Measurements from ENCODE around the gene COX17.
"Not testable (repeated sequence)": the region's sequence is repeated elsewhere in the genome, so short reads cannot be mapped to it uniquely, and the experiment has no call there.

Gene COX17

GRCh38 chr3:119676771-119677640, at the start of gene COX17:
Gene COX17 (minus strand): TSS chr3:119677406. CDS start chr3:119677310, 96 bp downstream.
- DNase-seq (ENCODE audit: low spot score), result peak; percentile 92

- no peak for DNase-seq (ENCODE audit: low spot score)
These were observed 49.7 kb upstream of the COX17 start for GRCh38 chr3:119726909-119727308.

GRCh38 chr3:119723022-119723421, 45.8 kb upstream of the COX17 start:
- DNase-seq (ENCODE audit: low spot score), result no peak

- DNase-seq (ENCODE audit: low spot score), result no peak
These were observed 40.3 kb upstream of the COX17 start for GRCh38 chr3:119717520-119717919.

GRCh38 chr3:119716998-119717397, 39.8 kb upstream of the COX17 start:
- DNase-seq (ENCODE audit: low spot score), result peak; percentile 28

- DNase-seq (ENCODE audit: low spot score), result no peak
These were observed 37.9 kb upstream of the COX17 start for GRCh38 chr3:119715105-119715504.

- peak; percentile 63 for DNase-seq (ENCODE audit: low spot score)
These were observed 26.8 kb upstream of the COX17 start for GRCh38 chr3:119703820-119704531.

- peak; percentile 44 for DNase-seq (ENCODE audit: low spot score)
These were observed 25.6 kb upstream of the COX17 start, which contains the start of gene CFAP91 for GRCh38 chr3:119702530-119703527. Gene CFAP91 (plus strand): TSS chr3:119703022. CDS start chr3:119703099, 77 bp downstream.

GRCh38 chr3:119700920-119701734, 23.9 kb upstream of the COX17 start:
- DNase-seq (ENCODE audit: low spot score), result no peak

- DNase-seq (ENCODE audit: low spot score), result no peak
These were observed 23.2 kb upstream of the COX17 start for GRCh38 chr3:119700269-119700919.

GRCh38 chr3:119697394-119697793, 20.2 kb upstream of the COX17 start:
- no peak for DNase-seq (ENCODE audit: low spot score)

GRCh38 chr3:119695480-119695879, 18.3 kb upstream of the COX17 start:
- DNase-seq (ENCODE audit: low spot score), result no peak

GRCh38 chr3:119690043-119690656, 12.9 kb upstream of the COX17 start:
- DNase-seq (ENCODE audit: low spot score), result no peak

GRCh38 chr3:119683421-119683820, 6.2 kb upstream of the COX17 start:
- no peak for DNase-seq (ENCODE audit: low spot score)

GRCh38 chr3:119681279-119681678, 4.1 kb upstream of the COX17 start:
- no peak for DNase-seq (ENCODE audit: low spot score)

GRCh38 chr3:119679874-119680273, 2.7 kb upstream of the COX17 start:
- DNase-seq (ENCODE audit: low spot score), result no peak

- DNase-seq (ENCODE audit: low spot score), result not testable (repeated sequence)
These were observed 1.0 kb upstream of the COX17 start for GRCh38 chr3:119678209-119678608.

- no peak for DNase-seq (ENCODE audit: low spot score)
These were observed 382 bp upstream of the COX17 start for GRCh38 chr3:119677641-119677934.

GRCh38 chr3:119676020-119676419, 1.2 kb downstream of the COX17 start:
- no peak for DNase-seq (ENCODE audit: low spot score)

GRCh38 chr3:119675188-119675874, 1.9 kb downstream of the COX17 start:
- DNase-seq (ENCODE audit: low spot score), result no peak

All from HuH-7.5 (cell line).